Measurements from ENCODE around the gene CHGA.
A peak's percentile ranks its signal among the peaks of the same experiment; 100 is the strongest.

DNA sequence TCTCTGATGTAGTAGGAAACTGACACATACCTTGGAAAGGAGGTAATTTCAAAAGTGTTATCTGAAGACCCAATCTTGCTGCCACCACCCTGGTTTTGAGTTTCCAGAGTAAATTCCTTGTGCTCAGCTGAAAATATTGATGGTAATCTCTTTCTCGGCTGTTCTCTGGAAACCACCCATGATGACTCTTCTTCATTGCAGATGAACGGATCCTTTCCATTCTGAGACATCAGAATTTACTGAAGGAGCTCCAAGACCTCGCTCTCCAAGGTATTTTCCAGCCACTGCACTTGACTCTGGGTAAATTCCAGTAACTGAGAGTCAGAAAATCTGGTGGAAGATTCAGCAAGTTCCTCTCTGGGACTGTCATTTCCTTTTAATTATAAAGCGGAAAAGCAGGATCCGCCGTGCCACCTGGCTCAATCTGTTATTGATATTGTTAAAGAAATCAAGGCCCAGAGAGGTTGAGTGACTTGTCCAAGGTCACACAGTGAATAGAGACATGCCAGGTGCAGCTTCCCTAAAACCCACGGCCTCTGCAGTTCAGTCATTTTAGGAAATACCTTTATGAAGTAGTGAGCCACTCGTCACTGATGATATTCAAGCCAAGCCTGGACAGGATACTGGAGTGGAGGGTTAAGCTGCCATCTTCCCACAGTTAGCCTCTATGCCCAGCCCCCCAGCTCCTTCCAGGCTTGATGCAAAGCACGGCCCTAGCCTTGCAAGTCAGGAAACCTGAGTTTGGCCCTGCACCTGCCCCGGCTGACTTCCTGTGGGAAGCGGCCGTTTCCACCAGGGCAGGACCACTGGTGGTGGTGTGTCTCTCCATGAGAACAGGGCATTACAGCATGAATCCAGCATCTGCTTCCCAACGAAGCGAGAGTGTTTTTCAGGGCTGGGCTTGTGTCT is 4.7 kb downstream of the CHGA start:
- TF ChIP-seq, protein P1, sequence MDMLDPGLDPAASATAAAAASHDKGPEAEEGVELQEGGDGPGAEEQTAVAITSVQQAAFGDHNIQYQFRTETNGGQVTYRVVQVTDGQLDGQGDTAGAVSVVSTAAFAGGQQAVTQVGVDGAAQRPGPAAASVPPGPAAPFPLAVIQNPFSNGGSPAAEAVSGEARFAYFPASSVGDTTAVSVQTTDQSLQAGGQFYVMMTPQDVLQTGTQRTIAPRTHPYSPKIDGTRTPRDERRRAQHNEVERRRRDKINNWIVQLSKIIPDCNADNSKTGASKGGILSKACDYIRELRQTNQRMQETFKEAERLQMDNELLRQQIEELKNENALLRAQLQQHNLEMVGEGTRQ (IDR thresholded peaks at IDR 0.05; ENCODE audit: low read length), result no peak
- TF ChIP-seq SP1 (IDR thresholded peaks at IDR 0.05; ENCODE audit: low read depth, low read length), result no peak
- no peak for TF ChIP-seq NANOG (IDR thresholded peaks at IDR 0.05; ENCODE audit: insufficient read depth, low read depth, low read length, poor library complexity, severe bottlenecking)
- no peak for TF ChIP-seq TAF1 (IDR thresholded peaks at IDR 0.05; ENCODE audit: low read depth, low read length)
- TF ChIP-seq, protein P2, sequence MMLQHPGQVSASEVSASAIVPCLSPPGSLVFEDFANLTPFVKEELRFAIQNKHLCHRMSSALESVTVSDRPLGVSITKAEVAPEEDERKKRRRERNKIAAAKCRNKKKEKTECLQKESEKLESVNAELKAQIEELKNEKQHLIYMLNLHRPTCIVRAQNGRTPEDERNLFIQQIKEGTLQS (IDR thresholded peaks at IDR 0.05; ENCODE audit: insufficient read depth, low read depth, low read length), result no peak
- TF ChIP-seq, protein P3, sequence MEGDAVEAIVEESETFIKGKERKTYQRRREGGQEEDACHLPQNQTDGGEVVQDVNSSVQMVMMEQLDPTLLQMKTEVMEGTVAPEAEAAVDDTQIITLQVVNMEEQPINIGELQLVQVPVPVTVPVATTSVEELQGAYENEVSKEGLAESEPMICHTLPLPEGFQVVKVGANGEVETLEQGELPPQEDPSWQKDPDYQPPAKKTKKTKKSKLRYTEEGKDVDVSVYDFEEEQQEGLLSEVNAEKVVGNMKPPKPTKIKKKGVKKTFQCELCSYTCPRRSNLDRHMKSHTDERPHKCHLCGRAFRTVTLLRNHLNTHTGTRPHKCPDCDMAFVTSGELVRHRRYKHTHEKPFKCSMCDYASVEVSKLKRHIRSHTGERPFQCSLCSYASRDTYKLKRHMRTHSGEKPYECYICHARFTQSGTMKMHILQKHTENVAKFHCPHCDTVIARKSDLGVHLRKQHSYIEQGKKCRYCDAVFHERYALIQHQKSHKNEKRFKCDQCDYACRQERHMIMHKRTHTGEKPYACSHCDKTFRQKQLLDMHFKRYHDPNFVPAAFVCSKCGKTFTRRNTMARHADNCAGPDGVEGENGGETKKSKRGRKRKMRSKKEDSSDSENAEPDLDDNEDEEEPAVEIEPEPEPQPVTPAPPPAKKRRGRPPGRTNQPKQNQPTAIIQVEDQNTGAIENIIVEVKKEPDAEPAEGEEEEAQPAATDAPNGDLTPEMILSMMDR (IDR thresholded peaks at IDR 0.05; ENCODE audit: control extremely low read depth in 1 of 3, insufficient read depth in 1 of 3, low read depth in 1 of 3, low read length in 3 of 3), result no peak
- TF ChIP-seq YY1 (IDR thresholded peaks at IDR 0.05; ENCODE audit: low read depth, low read length), result no peak
- no peak for TF ChIP-seq POLR2AphosphoS5 (IDR thresholded peaks at IDR 0.05; ENCODE audit: low read depth, low read length)
- no peak for TF ChIP-seq JUND (IDR thresholded peaks at IDR 0.05; ENCODE audit: low read length)
- TF ChIP-seq EZH2 (IDR thresholded peaks at IDR 0.05; ENCODE audit: low read depth, low read length, severe bottlenecking), result no peak
- TF ChIP-seq, protein P4, sequence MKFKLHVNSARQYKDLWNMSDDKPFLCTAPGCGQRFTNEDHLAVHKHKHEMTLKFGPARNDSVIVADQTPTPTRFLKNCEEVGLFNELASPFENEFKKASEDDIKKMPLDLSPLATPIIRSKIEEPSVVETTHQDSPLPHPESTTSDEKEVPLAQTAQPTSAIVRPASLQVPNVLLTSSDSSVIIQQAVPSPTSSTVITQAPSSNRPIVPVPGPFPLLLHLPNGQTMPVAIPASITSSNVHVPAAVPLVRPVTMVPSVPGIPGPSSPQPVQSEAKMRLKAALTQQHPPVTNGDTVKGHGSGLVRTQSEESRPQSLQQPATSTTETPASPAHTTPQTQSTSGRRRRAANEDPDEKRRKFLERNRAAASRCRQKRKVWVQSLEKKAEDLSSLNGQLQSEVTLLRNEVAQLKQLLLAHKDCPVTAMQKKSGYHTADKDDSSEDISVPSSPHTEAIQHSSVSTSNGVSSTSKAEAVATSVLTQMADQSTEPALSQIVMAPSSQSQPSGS (IDR thresholded peaks at IDR 0.05; ENCODE audit: low read length), result no peak
- no peak for TF ChIP-seq POLR2A (IDR thresholded peaks at IDR 0.05; ENCODE audit: control extremely low read depth in 1 of 2, low read depth in 2 of 2, low read length in 2 of 2)
- TF ChIP-seq CREB1 (IDR thresholded peaks at IDR 0.05), result no peak
- TF ChIP-seq KDM1A (IDR thresholded peaks at IDR 0.05; ENCODE audit: borderline replicate concordance, low read length), result 0 out of 2 replicates have a peak, but pooled peaks have one; percentile 15

Data from H1 (cell line).